Adrenal gland (tissue), 12 donors: Measurements from ENCODE around the gene NUP93. TPM values are rescaled to one million over a fixed set of nuclear protein-coding genes. Genes with fewer than 3 reads are reported as not detected.
"Not testable (repeated sequence)": the region's sequence is repeated elsewhere in the genome, so short reads cannot be mapped to it uniquely, and the experiment has no call there.

ENCODE experiments used
- DNase-seq, 7 donors: peaks; one replicate each; pipeline ENCODE4 v3.0.0-alpha.2; 2019 to 2020
- H3K27ac ChIP-seq, 5 donors: fragments of 200-600 bp; sonication (generic) in 4 of 5; 1 replicate in 3 of 5; 2 replicates in 2 of 5; pipeline versions ENCODE4 v1.5.1 to v1.8.0; 2016 to 2020; ENCODE audit warnings: mild to moderate bottlenecking in 1 of 5
- H3K27me3 ChIP-seq: fragments of 200-600 bp; 2 replicates; pipeline ENCODE4 v1.8.0; 2021
- H3K36me3 ChIP-seq, 2 donors: fragments of 200-600 bp; replicated peaks in 1 of 2; 1 replicate in 1 of 2; 2 replicates in 1 of 2; pipeline versions ENCODE4 v1.5.1 to v1.8.0; 2018 to 2022
- H3K4me1 ChIP-seq, 2 donors: fragments of 200-600 bp; replicated peaks in 1 of 2; 1 replicate in 1 of 2; 2 replicates in 1 of 2; pipeline versions ENCODE4 v1.5.1 to v1.8.0; 2018 to 2021
- H3K4me3 ChIP-seq, 4 donors: fragments of 200-600 bp; sonication (generic) in 3 of 4; one replicate each; pipeline ENCODE4 v1.5.1; 2016 to 2018
- H3K9me3 ChIP-seq, 3 donors: fragments of 200-600 bp; sonication (generic) in 1 of 3; replicated peaks in 1 of 3; 1 replicate in 2 of 3; 2 replicates in 1 of 3; pipeline versions ENCODE4 v1.5.1 to v1.8.0; 2016 to 2021
- POLR2A ChIP-seq, 2 donors: fragments of 450-650 bp; IDR thresholded peaks; one replicate each; pipeline ENCODE4 v1.6.1; 2017; ENCODE audit warnings: antibody characterized with exemption in 2 of 2, mild to moderate bottlenecking in 2 of 2, moderate library complexity in 1 of 2
- WGBS, 4 donors: extraction: QIAGEN DNeasy Blood & Tissue Kit in 2 of 4; methylation state at CpG; one replicate each; pipeline versions ENCODE4 v1.1.5 to v1.1.7; 2013 to 2017; 5-methylcytosine and 5-hydroxymethylcytosine counted together
- intact Hi-C, 2 donors: fragments of 100-400 bp; cut with DNase I; formaldehyde crosslinking; loops; one replicate each; pipeline versions ENCODE4 v1.14.1 to v1.15.0; 2022 to 2023
- polyA plus RNA-seq, 3 donors: library from polyadenylated mRNA; stranded (reverse); fragments of 200-250 nt in 2 of 3; fragments of 350-450 nt in 1 of 3; fragmentation: Illumina TruSeq in 1 of 3; extraction: RNeasy Lipid Tissue Mini Kit (QIAGEN cat#74804) in 1 of 3; gene quantifications; one replicate each; pipeline ENCODE4 v1.2.3, GENCODE V29; 2013 to 2014
- total RNA-seq, 9 donors: library from RNA; depleted of rRNA in 4 of 9; stranded (reverse); fragments of >200 nt in 4 of 9; fragments of 120-200 nt in 1 of 9; fragmentation: NEBNext Ultra II Directional in 1 of 9; extraction: Animal tissue kit (Norgen Biotek cat#: 25700) in 1 of 9; gene quantifications; one replicate each; pipeline versions ENCODE4 v1.1.0 to v1.2.4, GENCODE V29; 2013 to 2023
- TF ChIP-seq, protein P1 (sequence below), 6 experiments: fragments of 450-650 bp in 4 of 6; fragments of 200-600 bp in 2 of 6; sonication (generic) in 1 of 6; IDR thresholded peaks; 1 replicate in 5 of 6; 2 replicates in 1 of 6; pipeline versions ENCODE4 v1.5.1 to v1.8.0; 2016 to 2021; ENCODE audit warnings: antibody characterized with exemption in 6 of 6, mild to moderate bottlenecking in 2 of 6, moderate library complexity in 1 of 6
- donor health status: healthy with polysubstance abuse.
- donor health status: Bipolar disorder and iron deficiency.
- donor health status: DM: yes; HTN: yes; CAD: no.
- donor health status: DM: no; HTN: no; CAD: no.
- donor health status: DM: no; HTN: no; CAD: no.
- donor health status: DM: yes; HTN: yes; CAD: no.

The NUP93 gene
- total and polyA plus RNA-seq, 12 donors: 29.3 to 71.1 (median 45.8) TPM

DNA sequence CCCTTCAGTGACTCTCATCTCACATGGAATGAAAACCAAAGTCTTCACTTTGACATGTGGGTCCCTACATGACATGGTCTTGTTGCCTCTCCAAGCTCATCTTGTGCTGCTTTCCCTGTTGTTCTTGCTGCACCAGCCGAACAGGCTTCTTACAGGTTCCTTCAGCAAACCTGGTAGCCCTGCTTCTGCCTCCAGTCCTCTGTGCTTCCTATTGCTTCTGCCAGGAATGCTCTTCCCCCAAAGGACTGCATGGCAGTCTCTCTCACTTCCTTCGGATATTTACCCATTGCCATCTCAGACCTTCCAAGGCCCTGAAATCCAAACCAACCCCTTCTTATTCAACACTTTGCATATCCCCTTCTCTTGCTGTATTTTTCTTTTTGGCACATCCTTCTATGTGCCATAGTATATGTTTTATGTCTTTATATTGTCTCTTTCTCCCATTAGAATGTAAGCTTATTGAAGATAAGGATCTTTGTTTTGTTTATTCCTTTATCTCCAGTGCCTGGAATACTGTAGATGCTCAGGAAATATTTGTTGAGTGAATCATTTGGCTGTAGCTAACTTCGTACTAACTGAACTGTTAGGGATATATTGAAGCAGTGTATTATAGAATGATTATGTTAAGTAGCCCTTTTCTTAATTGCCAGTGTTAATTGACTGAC is 77.2 kb downstream of the NUP93 start:
- peak overlapping the region in 2 of 5 donors; percentile 18 to 40 for H3K27ac ChIP-seq
- H3K4me3 ChIP-seq: no peak overlapping the region
- intact Hi-C loops: no loop called here
- TF ChIP-seq, protein P1, sequence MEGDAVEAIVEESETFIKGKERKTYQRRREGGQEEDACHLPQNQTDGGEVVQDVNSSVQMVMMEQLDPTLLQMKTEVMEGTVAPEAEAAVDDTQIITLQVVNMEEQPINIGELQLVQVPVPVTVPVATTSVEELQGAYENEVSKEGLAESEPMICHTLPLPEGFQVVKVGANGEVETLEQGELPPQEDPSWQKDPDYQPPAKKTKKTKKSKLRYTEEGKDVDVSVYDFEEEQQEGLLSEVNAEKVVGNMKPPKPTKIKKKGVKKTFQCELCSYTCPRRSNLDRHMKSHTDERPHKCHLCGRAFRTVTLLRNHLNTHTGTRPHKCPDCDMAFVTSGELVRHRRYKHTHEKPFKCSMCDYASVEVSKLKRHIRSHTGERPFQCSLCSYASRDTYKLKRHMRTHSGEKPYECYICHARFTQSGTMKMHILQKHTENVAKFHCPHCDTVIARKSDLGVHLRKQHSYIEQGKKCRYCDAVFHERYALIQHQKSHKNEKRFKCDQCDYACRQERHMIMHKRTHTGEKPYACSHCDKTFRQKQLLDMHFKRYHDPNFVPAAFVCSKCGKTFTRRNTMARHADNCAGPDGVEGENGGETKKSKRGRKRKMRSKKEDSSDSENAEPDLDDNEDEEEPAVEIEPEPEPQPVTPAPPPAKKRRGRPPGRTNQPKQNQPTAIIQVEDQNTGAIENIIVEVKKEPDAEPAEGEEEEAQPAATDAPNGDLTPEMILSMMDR (IDR thresholded peaks at IDR 0.05): no peak
- no peak for TF ChIP-seq POLR2A (IDR thresholded peaks at IDR 0.05)
- H3K36me3 ChIP-seq: no peaks in the 10 kb centered on the region
- no peak for DNase-seq
- H3K4me1 ChIP-seq: peaks cover 16 to 20% of the 10 kb centered on the region in 2 donors
- 59 to 69% (median 64%) methylated on average over 3 of the region's 3 CpGs for WGBS, 4 donors
- no peaks in the 10 kb centered on the region for H3K27me3 ChIP-seq
- no peaks in the 10 kb centered on the region for H3K9me3 ChIP-seq

DNA sequence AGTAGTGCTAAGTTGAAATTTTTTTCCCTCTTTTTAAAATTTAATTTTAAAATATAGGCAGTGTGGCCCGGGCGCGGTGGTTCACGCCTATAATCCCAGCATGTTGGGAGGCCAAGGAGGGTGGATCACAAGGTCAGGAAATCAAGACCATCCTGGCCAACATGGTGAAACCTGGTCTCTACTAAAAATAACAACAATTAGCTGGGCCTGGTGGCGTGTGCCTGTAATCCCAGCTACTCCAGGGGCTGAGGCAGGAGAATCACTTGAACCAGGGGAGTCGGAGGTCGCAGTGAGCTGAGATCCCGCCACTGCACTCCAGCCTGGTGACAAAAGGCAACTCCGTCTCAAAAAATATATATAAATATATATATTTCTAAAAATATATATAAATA is 77.7 kb downstream of the NUP93 start:
- intact Hi-C loops, H3K4me3 ChIP-seq, H3K27me3 ChIP-seq, H3K36me3 ChIP-seq, DNase-seq, H3K9me3 ChIP-seq, H3K27ac ChIP-seq: not testable (repeated sequence)
- 95 to 98% (median 98%) methylated on average over 9 of the region's 9 CpGs for WGBS, 4 donors
- peaks cover 16 to 20% of the 10 kb centered on the region in 2 donors for H3K4me1 ChIP-seq

GRCh38 chr16:56810954-56811353 is 81.0 kb downstream of the NUP93 start:
- Histone ChIP-seq H3K9me3 (no peaks in the 10 kb centered on the region), H3K4me3 (no peak overlapping the region)
- intact Hi-C loops: no loop called here

GRCh38 chr16:56811602-56812001 is 81.7 kb downstream of the NUP93 start:
- H3K4me3 ChIP-seq, DNase-seq, H3K36me3 ChIP-seq, H3K27ac ChIP-seq, H3K27me3 ChIP-seq, H3K9me3 ChIP-seq, intact Hi-C loops: not testable (repeated sequence)
- peaks cover 11 to 15% of the 10 kb centered on the region in 2 donors for H3K4me1 ChIP-seq
- WGBS, 4 donors: 96 to 98% (median 97%) methylated on average over 5 of the region's 5 CpGs

More at GRCh38 chr16:56810954-56811353, 81.0 kb downstream of the NUP93 start:
- Histone ChIP-seq H3K36me3 (no peaks in the 10 kb centered on the region), H3K27ac (no peak overlapping the region), H3K27me3 (no peaks in the 10 kb centered on the region), H3K4me1 (peaks cover 17 to 21% of the 10 kb centered on the region in 2 donors)
- no peak for TF ChIP-seq POLR2A (IDR thresholded peaks at IDR 0.05)
- TF ChIP-seq, protein P1 (IDR thresholded peaks at IDR 0.05): no peak
- DNase-seq: no peak

- peaks cover 0 to 7% of the 10 kb centered on the region in 2 donors for H3K4me1 ChIP-seq
- H3K27me3 ChIP-seq: no peaks in the 10 kb centered on the region
- DNase-seq: no peak
- H3K36me3 ChIP-seq: no peaks in the 10 kb centered on the region
- no peak overlapping the region for H3K27ac ChIP-seq
- H3K4me3 ChIP-seq: no peak overlapping the region
- TF ChIP-seq, protein P1 (IDR thresholded peaks at IDR 0.05): no peak
- TF ChIP-seq POLR2A (IDR thresholded peaks at IDR 0.05): no peak
- intact Hi-C loops: no loop called here
- no peaks in the 10 kb centered on the region for H3K9me3 ChIP-seq
Measured at GRCh38 chr16:56812884-56813283, 83.0 kb downstream of the NUP93 start.
